Stimulated activated CD8-positive, alpha-beta memory T cell treated with anti-CD3 and anti-CD28 coated beads, Interleukin-15, amount 100 ng/mL, for 24 hours (primary cell): Measurements from ENCODE around the gene PARN.
"Not testable (repeated sequence)": the region's sequence is repeated elsewhere in the genome, so short reads cannot be mapped to it uniquely, and the experiment has no call there.

Experiments
- DNase-seq: peaks from one replicate; pipeline ENCODE4 v3.0.0-alpha.2; 2020; ENCODE audit warnings: low read depth

Gene PARN

DNA sequence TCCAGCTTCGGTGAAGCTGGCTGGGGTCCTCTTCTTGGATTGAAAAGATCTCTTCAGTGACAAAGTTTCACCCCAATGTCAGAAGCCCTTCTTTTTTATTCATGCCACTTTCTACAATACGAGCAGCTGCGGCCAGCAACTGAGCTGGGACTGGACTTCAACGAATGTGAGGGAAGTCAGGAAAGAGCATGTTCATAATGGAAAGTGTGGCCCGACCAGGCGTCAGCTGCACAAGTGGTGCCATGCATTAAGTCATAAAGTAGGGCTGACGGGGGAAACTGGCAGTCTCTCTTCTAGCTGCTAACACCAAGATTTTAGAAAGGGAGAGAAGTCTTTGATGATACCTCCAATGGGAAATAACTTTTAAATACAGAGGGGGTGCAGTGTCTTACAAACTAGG lies 192.6 kb downstream of the PARN start:
- DNase-seq, result no peak

DNA sequence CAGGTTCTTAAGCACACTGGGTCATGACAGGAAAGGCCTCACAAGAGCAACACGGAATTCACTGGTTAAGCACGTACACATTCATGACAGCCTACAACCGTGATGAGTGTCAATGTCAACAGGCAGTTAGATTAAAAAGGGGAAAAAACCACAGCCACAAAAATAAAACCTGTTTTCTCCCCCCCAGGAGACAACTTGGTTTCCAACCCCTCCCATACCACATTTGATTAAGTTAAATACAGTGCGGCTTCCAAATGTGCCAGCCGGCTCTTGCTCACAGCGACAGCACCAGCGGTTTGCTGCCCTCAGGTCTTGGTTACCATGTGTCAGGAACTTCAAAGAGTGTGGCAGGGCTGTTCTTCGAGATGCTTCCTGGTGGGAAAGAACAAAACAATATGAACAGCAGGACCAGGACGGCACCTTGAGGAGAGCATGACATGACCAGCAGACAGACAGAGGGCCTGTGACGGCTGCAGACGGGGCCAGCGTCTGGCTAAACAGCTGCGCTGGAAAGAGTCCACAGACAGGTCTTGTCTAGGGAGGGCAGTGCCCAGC lies 193.6 kb downstream of the PARN start:
- no peak for DNase-seq

DNA sequence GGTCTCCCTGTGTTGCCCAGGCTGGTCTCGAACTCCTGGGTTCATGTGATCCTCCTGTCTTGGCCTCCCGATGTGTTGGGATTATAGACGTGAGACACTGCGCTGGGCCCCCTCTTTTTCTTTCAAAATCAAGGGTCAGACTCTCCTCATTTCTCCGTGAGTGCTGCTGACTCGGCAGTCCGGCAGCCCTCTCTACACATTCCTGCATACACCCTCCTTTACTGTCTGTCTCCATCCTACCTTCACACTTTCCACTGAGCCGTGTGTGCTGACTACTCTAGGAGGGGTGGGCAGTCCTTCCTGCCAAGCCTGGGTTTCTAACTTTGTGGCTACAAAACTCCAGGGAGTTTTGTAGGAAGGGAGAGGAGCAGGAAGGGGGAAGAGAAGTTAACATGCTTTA lies 195.2 kb downstream of the PARN start:
- no peak for DNase-seq

DNA sequence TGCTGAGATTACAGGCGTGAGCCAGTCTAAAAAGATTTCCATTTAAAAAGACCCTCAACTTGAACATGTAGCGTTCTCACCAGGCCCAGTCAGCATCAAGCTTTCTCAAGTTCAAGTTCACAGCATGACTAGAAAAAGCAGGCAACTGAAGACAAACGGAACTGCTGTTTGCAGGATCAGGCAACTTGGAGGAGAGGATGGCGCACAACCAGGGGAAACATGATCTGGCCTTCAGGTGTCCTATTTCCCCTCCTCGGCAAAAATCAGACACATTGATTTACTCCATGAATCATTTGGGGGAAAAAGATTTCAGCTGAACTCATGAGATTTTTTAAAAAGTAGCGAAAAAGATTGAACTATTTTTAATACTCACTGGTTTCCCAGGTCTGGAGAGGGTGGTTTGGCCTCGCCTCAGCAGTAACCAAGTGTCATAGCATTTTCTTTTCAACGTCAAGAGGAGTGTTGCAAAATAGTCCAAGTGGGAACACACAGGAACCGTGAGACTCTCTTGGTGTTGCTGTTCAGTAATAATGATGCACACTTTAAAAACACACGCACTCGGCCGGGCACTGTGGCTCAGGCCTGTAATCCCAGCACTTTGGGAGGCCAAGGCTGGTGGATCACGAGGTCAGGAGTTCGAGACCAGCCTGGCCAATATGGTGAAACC lies 201.0 kb downstream of the PARN start:
- not testable (repeated sequence) for DNase-seq

DNA sequence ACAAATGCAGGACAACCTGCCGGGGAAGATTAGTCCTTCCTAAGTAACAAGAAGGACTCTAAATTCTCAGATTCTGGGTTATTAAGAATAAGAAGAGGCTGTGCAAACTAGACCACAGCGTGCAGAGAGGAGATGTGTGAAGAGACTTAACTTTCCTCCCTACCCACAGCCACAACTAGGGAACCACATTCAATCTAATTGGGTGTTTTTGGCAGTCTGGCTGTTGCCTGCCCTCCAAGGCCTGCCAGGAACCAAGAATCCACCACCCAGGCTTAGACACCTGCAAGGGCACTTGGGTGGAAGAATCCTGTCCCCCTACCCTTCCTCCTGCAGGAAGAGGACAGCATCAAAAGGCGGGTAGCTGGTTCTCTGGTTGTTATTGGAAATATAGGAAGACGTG lies 202.0 kb downstream of the PARN start:
- DNase-seq, result no peak

DNA sequence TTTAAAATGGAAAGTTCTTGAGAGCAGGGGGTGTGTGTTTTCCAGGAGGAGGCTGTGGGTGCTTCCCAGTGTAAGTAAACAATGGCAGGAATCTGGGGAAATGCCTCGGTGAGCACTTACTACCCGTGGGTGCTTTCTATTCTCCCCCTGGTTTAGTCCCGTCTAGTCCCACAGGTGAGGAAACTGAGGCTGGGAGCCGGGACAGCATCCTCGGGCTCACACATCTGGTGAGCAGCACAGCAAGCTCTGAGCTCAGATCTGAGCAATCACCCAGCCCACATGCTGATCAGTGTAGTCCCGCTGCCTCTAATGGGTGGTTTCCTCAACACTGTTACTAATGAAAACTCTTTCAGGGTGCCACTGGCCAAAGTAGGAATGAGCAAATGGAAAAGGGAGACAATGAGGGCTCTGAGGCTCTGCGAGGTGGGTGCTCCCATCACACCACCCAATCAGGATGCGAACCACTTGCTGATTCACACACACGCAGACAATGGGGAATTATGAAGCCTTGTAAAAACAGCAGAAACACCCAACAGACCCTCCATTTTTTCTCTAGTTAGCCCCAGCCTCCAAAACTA lies 202.6 kb downstream of the PARN start:
- no peak for DNase-seq

DNA sequence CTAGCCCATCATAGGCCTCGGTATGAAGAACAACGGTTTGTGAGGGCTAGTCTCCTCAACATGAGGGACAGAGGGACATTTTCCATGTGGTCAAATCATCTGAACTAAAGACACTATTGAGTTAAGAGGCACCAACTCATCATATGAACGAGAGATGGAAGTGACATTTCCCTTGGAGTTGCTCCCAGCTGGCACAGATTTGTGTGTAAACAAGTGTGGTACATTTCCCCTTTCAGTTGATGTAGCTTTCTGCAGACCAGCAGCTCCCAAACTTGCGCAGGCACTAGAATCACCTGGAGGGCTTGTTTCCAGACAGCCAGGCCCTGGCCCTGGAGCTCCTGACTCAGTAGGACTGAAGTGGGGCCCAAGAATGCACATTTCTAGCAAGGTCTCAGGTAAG lies 205.5 kb downstream of the PARN start:
- DNase-seq, result no peak

DNA sequence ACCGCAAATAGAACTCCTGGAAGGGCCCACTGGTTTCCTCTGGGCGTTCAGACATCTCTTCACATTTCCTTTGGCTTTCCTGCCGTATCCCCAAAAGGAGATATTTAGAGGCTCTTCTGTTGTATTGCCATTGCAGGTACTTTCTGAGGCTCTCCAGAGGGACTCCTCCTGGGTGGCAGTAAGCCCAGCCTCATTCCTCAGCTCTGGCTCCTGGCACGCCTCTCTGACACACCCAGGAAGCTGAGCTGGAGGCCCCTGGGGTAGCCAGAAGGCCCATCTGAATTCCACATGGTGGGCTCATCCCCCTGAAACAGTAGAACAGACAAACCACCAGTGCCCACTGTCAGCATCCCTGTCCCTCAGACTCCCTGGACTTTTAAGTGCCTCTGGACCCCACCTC lies 206.7 kb downstream of the PARN start:
- no peak for DNase-seq

DNA sequence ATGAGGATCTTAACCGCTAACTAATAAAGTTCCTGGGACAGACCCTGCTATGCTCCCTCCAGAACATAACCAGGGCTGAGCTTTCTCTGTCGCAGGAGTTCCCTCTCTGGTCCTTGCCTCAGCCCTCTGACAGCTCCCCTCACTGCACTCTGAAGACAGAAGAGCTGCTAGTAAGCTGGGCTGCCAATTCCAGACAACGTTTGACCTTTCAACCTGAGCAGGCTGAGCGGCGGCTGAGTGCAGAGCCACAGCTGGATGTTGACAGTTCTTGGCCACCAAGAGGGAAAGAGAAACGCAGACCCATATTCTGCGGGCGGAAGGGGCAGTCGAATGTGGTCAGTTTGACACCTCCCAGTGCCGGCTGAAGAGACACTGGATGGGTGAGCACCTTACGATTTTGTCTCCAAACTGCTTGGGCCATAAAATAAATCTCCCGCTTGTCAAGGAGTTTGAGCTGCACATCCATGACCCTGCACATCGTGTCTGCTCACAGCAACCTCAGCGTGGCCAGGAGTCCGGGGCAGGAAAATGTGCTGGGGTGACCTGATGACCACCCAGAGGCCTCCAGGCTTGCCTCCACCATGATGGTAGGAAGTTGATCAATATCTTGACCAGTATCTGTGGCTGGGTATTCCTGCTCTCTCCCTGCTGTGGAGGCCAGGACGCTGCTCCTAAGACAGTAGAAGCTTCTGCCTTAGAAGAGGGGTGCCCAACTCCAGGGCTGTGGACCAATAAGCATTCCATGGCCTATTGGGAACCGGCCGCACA lies 209.2 kb downstream of the PARN start:
- DNase-seq, result no peak

DNA sequence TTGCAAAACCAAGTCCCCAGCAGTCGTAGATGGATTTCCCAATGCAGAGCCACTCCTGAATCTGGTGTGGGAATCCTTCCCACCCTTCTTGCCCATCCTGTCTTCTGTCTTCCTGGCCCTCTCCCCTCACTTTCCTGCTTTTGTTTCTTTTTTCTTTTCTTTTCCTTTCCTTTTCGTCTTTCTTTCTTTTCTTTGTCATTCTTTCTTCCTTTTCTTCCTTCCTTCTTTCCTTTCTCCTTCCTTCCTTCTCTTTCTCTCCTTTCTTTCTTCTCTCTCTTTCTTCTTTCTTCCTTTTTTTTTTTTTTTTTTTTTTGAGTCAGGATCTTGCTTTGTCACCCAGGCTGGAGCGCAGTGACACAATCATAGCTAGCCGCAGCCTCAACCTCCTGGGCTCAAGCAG lies 209.8 kb downstream of the PARN start:
- DNase-seq, result not testable (repeated sequence)

DNA sequence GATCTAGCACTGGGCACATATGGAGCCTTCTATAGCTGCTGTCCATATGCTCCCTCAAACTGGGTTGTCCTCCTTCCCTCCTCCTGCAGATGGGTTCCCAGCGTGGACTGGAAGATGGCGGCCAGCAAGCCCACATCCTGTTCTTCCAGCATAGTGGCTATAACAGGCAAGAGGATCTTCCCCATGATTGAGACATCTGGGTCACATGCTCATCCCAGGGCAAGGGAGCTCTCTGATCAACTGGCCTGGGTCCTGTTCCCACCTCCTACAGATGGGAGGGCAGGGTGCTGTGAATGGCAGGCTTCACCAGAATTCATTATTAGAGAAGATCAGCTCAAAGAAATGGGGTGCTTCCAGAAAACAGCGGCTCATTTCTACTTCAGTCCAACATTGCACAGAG lies 210.2 kb downstream of the PARN start:
- DNase-seq, result no peak

DNA sequence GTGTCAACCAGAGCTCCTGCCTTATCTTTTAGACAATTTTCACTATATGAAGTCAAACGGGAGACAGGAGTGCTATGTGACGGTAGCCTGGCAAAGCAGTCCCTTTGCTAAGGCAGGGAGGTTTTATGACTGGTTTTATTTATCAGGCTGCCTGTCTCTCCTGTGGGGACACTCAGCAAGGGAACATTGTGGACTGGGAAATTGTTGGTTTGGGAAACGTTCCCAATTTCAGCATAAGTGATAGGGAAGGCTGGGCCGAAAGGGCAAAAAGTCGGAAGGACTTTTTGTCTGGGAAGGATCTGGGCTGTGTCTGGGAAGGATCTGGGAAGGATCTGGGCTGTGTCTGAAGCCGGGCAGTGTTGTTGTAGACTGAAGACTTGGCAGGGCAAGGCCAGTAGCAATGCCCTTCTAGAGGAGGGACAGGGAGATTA lies 211.2 kb downstream of the PARN start:
- DNase-seq, result no peak

DNA sequence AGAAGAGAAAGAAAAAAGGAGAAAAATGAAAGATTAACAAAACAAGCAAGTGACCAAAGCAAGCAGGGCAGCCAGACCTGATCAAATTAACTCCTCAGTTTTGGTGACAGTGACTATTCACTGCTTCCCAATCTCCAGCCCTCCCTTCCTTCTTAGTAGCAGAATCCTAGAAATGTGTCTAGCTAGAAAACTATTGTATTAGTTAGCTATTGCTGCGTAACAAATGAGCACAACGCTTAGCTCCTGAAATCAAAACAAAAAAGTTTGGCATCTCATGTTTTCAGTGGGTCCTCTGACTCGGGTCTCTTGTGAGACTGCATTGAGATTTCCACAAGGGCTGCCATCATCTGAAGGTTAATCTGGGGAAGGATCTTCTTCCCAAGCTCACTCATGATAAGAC lies 213.9 kb downstream of the PARN start:
- DNase-seq, result no peak

DNA sequence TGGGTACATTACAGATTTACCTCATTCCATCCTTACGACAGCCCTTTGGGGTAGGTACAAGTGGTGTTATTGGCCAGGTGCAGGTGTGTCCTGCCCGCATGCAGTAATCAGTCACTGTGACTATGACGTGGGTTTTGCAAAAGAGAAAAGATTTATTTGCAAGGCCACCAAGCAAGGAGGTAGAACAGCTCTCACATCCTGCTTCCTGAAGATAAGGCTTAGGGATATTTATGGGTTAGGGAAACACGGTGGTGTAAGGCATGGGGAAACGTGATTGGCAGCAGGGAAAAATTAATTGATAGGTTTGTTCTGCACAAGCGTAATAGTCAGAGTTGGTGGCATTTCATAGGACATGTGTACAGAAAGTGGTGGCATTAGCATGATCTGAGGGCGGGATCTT lies 214.8 kb downstream of the PARN start:
- no peak for DNase-seq

DNA sequence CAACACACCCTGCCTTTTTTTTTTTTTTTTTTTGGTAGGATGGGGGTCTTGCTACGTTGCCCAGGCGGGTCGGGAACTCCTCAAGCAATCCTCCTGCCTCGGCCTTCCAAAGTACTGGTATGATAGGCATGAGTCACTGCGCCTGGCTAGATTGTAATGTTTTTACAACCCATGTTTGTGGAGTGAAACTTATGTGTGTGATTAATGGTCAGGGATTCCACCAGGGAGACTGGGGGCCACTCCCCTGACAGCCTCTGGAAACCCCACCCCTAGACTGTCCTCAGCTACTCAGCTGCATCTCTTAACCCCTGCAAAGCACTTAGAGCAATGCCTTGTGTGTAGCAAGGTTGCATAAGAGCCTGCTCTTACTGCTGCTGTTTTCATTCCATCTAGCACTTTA lies 220.5 kb downstream of the PARN start:
- DNase-seq, result no peak

DNA sequence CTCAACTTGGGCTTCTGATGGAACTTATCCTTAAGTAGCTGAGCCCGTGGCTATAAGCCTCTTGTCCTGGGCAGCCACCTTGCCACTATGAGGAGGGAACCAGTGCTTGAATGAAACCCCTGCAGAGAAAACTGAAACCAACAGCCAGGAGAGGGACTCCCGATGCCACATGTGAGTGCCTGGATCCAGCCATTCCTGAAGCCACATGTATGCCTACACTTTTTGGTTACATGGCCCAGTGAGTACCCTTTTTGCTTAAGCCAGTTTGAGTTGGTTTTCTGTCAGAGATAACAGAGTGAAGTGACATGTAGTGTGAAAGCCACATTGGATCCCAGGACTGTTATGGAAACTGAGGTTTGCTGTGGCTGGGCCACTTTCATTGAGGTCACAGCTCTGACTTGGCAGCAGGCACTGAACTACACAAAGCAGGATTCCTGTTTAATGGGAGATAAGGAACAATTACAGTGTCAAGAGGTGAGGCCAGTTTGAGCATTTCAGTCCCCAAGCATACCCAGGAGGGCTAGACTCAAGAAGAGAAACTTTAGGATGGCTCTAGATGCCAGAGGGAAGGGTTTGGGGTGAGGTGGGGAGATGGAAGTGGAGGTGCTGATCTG lies 222.2 kb downstream of the PARN start:
- DNase-seq, result no peak

DNA sequence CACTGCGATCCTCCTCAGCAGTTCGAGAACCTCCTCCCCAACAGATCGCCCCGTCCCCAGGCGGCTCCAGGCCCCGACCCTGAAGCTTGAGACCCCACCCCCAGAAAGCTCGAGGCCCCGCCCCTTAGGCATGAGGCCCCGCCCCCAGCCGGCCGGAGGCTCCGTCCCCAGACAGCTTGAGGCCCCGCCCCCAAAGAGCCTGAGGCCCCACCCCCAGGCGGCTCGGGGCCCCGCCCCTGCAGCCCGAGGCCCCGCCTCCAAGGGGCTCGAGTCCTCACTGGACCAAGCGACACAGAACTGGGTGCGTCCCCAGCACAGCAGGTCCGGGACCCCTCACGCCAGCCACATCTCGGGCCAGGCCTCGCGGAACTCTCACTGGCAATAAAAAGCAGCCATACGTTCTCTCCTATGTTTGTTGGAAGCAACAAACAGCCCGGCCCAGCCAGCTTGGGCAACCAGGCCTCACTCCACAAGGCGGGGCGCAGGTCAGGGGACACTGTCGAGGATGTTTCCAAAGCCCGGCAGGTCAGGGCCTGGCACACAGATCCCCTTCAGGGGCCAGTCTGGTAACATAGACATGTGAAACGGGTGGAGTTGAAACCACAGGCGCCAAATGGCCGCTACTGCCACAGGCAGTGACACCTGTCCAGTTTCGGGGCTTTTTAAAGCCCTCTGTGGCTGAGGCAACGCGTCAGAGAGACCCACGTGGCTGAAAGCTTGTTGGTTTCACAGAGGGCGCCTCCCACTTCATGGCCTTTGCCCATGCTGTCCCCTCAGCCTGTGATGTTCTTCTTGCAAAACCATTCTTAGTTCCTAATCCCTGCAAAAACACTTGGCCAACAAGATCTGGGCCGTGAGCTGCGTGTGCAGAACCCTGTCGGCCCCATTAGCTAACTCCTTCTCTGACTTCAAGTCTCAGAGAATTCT lies 224.2 kb downstream of the PARN start:
- DNase-seq, result no peak

DNA sequence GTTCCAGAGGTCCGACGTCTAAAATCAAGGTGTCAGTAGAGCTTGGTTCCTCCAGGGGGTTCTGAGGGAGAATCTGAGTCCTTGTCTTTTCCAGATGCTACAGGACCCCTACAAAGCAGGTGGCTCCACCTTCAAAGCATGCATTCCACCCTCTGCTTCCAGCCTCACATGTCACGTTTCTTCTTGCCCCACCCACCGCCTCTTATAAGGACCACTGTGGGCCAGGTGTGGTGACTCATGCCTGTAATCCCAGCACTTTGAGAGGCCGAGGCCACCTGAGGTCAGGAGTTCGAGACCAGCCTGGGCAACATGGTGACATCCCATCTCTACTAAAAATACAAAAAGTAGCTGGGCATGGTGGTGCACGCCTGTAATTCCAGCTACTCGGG lies 227.1 kb downstream of the PARN start:
- DNase-seq, result not testable (repeated sequence)

DNA sequence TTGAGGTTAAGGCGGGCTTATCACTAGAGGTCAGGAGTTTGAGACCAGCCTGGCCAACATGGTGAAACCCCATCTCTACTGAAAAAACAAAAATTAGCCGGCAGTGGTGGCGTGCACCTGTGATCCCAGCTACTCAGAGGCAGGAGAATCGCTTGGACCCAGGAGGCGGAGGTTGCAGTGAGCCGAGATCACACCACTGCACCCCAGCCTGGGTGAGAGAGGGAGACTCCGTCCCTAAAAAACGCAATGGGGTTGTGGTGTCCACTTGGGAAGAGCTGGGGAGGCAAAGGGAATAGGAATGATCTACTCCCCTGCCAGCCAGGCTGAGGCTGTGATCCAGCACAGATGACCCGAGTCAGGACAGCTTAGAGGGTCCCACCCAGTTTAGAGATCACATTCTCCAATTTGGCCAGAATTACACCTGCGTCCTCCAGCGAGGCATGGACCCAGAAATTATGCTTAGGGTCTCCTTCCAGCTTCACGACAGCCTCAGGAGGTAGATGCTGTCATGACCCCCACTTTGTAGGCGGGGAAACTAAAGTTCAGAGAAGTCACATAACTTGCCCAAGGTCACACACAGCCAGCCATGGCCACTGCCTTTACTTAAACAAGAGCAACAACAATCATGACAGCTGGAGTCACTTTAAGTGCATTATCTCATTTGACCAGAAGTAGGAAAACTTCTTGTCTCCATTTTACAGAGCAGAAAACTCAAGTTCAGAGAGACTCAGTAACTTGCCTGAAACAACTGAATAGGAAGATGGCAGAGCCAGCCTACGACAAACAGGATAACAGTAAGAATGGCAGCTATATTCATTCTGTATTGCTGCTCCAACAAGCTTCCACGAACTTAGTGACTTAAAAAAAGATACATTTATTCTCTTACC lies 227.7 kb downstream of the PARN start:
- not testable (repeated sequence) for DNase-seq

DNA sequence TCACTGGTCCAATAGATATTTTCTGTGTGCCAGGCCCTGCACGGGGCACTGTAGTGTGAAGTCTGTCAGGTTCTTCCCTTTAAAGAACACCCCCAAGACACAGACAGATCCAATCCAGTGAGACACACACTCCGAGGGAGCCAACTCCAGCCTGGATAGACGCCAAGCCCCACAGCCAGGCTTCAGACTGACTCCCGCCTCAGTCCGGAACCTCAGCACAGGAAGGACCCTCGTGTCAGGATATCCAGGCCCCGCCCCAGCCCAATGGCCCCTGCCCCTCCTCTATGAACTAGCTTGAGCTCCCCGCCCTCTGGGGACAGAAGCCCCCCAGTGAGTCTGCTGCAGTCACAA lies 228.4 kb downstream of the PARN start:
- DNase-seq, result not testable (repeated sequence)
